Stimulated activated CD4-positive, alpha-beta T cell treated with anti-CD3 and anti-CD28 coated beads, TNF-alpha, amount 100 ng/mL, for 1 hour (primary cell): ENCODE data around the gene IQCK.
"Not testable (repeated sequence)": the region's sequence is repeated elsewhere in the genome, so short reads cannot be mapped to it uniquely, and the experiment has no call there.

Source experiments
- DNase-seq, 3 donors: peaks; one replicate each; pipeline ENCODE4 v3.0.0-alpha.2; 2020; ENCODE audit warnings: low read depth in 3 of 3, low spot score in 1 of 3

The IQCK gene, protein sequence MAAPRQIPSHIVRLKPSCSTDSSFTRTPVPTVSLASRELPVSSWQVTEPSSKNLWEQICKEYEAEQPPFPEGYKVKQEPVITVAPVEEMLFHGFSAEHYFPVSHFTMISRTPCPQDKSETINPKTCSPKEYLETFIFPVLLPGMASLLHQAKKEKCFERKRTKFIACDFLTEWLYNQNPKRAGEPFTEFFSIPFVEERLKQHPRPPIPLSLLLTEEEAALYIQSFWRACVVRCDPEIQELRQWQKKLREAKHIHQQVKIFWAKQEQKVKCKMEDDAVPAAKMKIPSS

GRCh38 chr16:19717741-19718623 is at the start of gene IQCK, which contains the start of gene KNOP1:
TSS of gene IQCK (plus strand) at chr16:19718271. CDS start at chr16:19718307, 36 bp downstream.
TSS of gene KNOP1 (minus strand) at chr16:19718227. CDS start at chr16:19715035, 3,192 bp downstream.
- DNase-seq, result peak; percentile 72 to 82 (median 75)

GRCh38 chr16:19672378-19672777 is 45.7 kb upstream of the IQCK start:
- no peak for DNase-seq

DNA sequence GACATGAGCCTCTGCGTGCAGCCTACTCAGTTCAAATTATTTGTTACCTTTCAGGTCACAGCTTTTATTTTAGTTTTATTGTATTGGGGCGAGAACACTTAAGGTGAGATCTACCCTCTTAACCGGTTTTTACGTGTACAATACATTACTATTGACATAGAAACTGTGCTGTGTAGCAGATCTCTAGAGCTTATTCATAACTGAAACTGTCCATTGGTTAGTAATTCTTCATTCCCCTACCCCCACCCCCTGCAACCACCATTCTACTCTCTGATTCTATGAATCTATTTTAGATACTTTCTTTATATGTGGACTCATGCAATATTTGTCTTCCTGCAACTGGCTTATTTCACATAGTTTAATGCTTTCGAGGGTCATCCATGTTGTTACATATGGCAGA is 43.6 kb upstream of the IQCK start:
- no peak for DNase-seq

DNA sequence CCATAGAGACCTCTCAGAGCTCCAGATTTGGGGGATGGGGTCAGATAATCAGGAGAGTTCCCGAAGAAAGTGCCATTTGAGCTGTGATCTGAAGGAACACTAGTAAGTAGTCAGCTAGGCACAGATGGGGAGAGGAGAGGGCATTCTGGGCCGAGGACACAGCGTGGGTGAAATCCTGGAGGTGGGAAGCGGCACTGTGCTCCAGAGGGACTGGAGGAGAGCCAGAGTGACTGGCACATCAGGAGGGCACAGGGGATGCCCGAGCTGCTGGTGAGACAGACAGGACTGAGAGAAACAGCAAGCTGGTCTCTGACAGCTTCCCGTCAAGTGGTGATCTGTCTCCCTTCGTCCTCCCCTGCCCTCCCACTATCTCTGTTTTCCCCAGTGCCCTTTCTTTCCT is 40.7 kb upstream of the IQCK start:
- DNase-seq, result no peak

DNA sequence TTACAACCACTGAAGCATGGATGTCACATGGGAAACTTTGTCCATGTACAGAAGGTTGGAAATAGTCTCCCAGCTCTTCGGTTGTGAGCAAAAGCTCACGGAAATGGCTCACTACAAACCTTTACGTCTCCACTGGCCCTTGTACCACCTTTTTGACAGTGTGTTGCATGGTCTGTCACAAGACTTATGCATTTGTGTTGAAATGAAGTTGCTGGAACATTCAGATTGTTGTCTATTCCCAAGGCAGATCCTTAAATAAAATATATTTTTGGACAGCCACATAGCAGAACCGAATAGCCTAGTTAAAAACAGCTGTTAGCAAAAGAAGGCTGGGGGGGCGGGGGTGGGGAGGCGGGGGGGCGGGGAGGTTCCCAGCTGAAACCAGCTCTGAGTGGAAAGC is 39.3 kb upstream of the IQCK start:
- no peak for DNase-seq

DNA sequence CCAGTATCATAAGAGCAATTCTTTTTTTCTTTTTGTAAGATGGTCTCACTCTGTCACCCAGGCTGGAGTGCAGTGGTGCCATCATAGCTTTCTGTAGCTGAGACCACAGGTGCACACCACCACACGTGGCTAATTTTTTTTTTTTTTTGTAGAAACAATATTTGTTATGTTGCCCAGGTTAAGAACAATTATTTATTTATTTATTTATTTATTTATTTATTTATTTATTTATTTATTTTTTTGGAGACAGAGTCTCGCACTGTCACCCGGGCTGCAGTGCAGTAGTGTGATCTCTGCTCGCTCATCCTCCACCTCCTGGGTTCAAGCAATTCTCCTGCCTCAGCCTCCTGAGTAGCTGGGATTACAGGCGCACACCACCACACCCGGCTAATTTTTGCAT is 38.8 kb upstream of the IQCK start:
- DNase-seq, result not testable (repeated sequence)

- no peak for DNase-seq
Measured at GRCh38 chr16:19680881-19681340, 37.2 kb upstream of the IQCK start.

DNA sequence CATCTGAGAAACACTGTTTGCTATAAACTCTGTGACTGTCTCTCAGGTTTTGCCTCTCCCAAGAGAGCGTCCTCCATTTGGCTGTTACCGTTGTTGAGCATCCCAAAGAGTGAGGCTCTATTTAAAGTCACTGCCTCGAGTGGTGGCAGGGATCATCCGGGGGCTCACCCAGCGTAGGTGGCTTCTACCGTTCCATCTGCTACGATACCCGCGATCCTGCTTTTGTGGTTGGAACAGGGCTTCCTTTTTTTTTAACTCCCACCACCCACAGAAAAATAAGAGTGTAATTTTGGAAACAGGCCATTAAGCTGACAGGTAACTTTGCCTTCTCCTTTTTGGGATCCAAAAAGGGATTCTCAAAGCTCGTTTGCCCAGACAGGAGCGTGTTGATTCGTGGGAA is 36.4 kb upstream of the IQCK start:
- no peak for DNase-seq

DNA sequence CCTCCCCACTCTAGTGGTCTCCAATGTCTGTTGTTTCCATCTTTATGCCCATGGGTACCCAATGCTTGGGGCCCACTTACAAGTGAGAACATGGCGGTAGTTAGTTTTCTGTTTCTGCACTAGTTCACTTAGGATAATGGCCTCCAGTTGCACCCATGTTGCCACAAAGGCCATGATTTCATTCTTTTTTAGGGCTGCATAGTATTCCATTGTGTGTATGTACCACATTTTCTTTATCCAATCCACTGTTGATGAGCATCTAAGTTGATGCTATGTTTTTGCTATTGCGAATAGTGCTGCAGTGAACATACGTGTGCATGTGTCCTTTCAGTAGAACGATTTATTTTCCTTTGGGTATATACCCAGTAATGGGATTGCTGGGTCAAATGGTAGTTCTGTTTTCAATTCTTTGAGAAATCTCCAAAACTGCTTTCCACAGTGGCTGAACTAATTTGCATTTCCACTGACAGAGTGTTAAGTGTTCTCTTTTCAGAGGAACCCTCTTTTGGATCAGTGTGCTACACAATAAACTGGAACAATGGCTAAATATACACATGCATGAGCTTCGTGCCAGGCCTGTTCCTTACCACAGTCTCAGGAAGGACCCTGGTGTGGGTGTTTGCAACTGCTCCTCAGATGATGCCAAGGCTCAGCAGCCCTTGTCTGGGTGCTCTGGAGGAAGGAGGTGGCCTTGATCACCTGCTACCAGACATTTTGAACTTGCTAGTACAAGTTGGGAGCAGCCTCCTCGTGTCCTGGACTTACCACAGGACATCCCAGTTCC is 34.4 kb upstream of the IQCK start:
- no peak for DNase-seq

GRCh38 chr16:19685176-19685575 is 32.9 kb upstream of the IQCK start:
- DNase-seq, result no peak

GRCh38 chr16:19687279-19687678 is 30.8 kb upstream of the IQCK start:
- DNase-seq, result no peak

GRCh38 chr16:19688396-19689024 is 29.6 kb upstream of the IQCK start:
- DNase-seq, result no peak

- DNase-seq, result no peak
Measured at GRCh38 chr16:19689342-19689741, 28.7 kb upstream of the IQCK start.

DNA sequence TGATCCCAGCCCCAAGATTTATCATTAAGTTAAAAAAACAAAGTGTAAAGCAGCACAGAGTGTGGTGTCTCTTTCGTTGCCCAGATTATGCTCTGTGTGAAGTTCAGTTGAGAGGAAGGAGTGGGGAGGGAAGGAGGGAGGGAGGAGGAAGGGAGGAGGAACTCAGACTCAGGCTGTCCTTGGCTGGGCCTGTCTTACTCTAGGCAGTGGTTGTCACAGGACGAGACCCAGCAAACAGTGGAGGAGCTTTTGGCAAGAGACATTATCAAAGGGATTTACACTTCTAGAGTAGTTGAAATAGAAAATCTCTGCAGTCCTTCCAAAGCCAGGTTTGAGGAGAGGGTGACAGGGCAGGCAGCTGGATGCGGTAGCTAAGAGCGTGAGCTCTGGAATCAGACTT is 27.9 kb upstream of the IQCK start:
- DNase-seq, result no peak

- no peak for DNase-seq
Measured at GRCh38 chr16:19691161-19691711, 26.8 kb upstream of the IQCK start.

DNA sequence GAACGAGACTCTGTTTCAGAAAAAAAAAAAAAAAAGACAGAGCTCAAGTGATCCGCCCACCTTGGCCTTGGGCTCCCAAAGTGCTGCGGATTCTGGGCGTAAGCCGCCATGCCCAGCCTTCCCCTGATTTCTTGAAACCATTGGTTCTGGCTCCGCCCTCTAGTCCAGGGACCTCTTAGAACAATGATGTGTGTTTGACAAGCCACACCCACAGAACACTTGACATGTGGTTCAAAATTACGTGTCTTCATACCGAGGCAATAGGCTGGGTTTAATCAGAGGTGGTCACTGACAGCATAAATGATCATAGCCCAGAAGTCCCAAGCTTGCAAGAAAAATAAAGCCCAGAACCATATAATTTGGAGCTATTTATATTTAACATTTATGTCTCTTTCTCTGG is 23.1 kb upstream of the IQCK start:
- no peak for DNase-seq

DNA sequence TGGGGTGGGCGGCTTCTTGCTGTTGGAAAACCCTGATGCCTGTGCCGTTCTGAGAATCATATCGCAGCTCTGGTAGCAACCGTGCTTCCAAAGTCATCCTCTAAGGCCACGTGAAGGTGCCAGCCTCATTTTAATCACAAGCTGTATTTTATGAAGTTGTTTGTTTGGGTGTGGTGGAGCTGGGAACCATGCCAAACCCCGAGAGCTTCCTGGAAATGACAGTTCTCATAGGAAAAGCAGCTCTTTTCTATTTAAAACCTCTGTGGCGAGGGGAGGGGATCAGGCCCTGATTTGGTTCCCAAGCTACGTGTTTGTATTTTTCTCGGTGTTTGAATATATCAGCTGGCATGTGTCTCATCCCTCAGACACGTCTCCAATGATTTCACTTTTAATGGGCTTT is 21.7 kb upstream of the IQCK start:
- DNase-seq, result peak in 2 of 3 donors; percentile 7 to 15

GRCh38 chr16:19696961-19697360 is 21.1 kb upstream of the IQCK start:
- no peak for DNase-seq

DNA sequence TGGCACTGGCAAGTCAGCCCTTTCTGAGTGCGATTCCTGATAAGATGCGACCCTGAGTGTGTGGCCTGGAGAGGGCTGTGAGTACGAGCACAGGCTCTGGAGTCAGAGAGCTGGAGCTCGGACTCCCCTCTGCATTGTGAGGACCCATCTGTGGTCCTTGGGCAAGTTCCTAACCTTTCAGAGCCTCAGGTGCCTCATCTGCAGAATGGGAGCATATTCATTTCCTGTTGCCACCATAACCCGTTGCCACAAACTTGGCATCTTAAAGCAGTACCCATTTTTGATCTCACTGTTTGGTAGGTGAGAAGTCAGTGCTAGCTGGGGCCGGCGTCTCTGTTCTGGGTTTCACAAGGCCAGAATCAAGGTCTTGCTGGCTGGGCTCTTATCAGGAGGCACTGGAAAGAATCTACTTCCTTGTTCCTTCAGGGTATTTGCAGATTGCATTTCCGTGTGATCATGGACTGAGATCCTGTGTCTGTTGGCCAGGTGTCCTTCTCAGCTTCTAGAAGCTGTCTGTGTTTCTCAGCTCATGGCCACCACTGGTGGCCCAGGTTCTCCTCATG is 20.2 kb upstream of the IQCK start:
- DNase-seq, result no peak
